NCI-H2081 (cell line): Measurements from ENCODE around the gene KRT75.
"Not testable (repeated sequence)": the region's sequence is repeated elsewhere in the genome, so short reads cannot be mapped to it uniquely, and the experiment has no call there.

Source experiments
- DNase-seq, 2 experiments: peaks; one replicate each; lab custom pipeline; 2025; lab: John Stamatoyannopoulos, UW

KRT75 gene

GRCh38 chr12:52434081-52434733 is at the start of gene KRT75:
TSS of gene KRT75 (minus strand) at chr12:52434371. CDS start at chr12:52434304, 67 bp downstream.
- no peak for DNase-seq

GRCh38 chr12:52480073-52480472 is 45.9 kb upstream of the KRT75 start:
- DNase-seq, result no peak

GRCh38 chr12:52477651-52478050 is 43.5 kb upstream of the KRT75 start:
- DNase-seq, result no peak

- no peak for DNase-seq
Observed at GRCh38 chr12:52474212-52474611, 40.0 kb upstream of the KRT75 start.

GRCh38 chr12:52473768-52474167 is 39.6 kb upstream of the KRT75 start, which contains the start of gene KRT6C:
TSS of gene KRT6C (minus strand) at chr12:52473805. CDS start at chr12:52473737, 68 bp downstream.
- no peak for DNase-seq

GRCh38 chr12:52469853-52470252 is 35.7 kb upstream of the KRT75 start:
- no peak for DNase-seq

- no peak for DNase-seq
Observed at GRCh38 chr12:52464897-52465296, 30.7 kb upstream of the KRT75 start.

- DNase-seq, result no peak
Observed at GRCh38 chr12:52461693-52462092, 27.5 kb upstream of the KRT75 start.

GRCh38 chr12:52458861-52459260 is 24.7 kb upstream of the KRT75 start:
- DNase-seq, result no peak

- no peak for DNase-seq
Observed at GRCh38 chr12:52455821-52456220, 21.6 kb upstream of the KRT75 start.

- DNase-seq, result peak; percentile 21 to 33
Observed at GRCh38 chr12:52454411-52455201, 20.4 kb upstream of the KRT75 start.

- DNase-seq, result no peak
Observed at GRCh38 chr12:52452101-52452500, 17.9 kb upstream of the KRT75 start, which contains the start of gene KRT6B. TSS of gene KRT6B (minus strand) at chr12:52452146. CDS start at chr12:52452078, 68 bp downstream.

GRCh38 chr12:52448228-52448627 is 14.1 kb upstream of the KRT75 start:
- DNase-seq, result no peak

- DNase-seq, result not testable (repeated sequence)
Observed at GRCh38 chr12:52447196-52447595, 13.0 kb upstream of the KRT75 start.

- DNase-seq, result no peak
Observed at GRCh38 chr12:52446367-52447045, 12.3 kb upstream of the KRT75 start.

- DNase-seq, result no peak
Observed at GRCh38 chr12:52445876-52446275, 11.7 kb upstream of the KRT75 start.

GRCh38 chr12:52444647-52445595 is 10.8 kb upstream of the KRT75 start:
- DNase-seq, result no peak

GRCh38 chr12:52443966-52444365 is 9.8 kb upstream of the KRT75 start:
- no peak for DNase-seq

- DNase-seq, result no peak
Observed at GRCh38 chr12:52442600-52443061, 8.5 kb upstream of the KRT75 start.

GRCh38 chr12:52441320-52441911 is 7.2 kb upstream of the KRT75 start:
- no peak for DNase-seq

- DNase-seq, result no peak
Observed at GRCh38 chr12:52440821-52441319, 6.7 kb upstream of the KRT75 start.
